ENCODE measurements around the gene SKI. TPM values are rescaled to one million over a fixed set of nuclear protein-coding genes. Genes with fewer than 3 reads are reported as not detected.

Gene SKI
- 37.5 TPM for polyA plus RNA-seq (2013, experiment 1 of 2)
- 41.3 TPM for polyA plus RNA-seq (2013, experiment 2 of 2)

- Histone ChIP-seq H2BK5ac (ENCODE audit: low read length) (peak within 1 kb of the TSS; percentile 95), H3K23ac (ENCODE audit: low read depth, low read length, poor library complexity) (peak within 1 kb of the TSS; percentile 99), H3K4me1 (ENCODE audit: control insufficient read depth in 2 of 2, insufficient read depth in 1 of 2, low read depth in 1 of 2, low read length in 2 of 2) (peaks cover 28 to 31% of the 10 kb centered on the region in 2 donors), H2AFZ (ENCODE audit: low read length) (peak within 1 kb of the TSS; percentile 95), H4K8ac (ENCODE audit: low read depth, low read length) (no peak within 1 kb of the TSS), H3K4me2 (ENCODE audit: insufficient read depth, low read length, poor library complexity, severe bottlenecking) (peak within 1 kb of the TSS; percentile 100), H3K79me1 (ENCODE audit: low read depth, low read length) (peaks cover 24% of the 10 kb centered on the region), H2BK120ac (ENCODE audit: low read depth, low read length) (peak within 1 kb of the TSS; percentile 54), H3K27me3 (ENCODE audit: control insufficient read depth in 3 of 3, insufficient read depth in 3 of 3, low read depth in 1 of 3, low read length in 3 of 3) (peaks cover 0 to 8% (median 0%) of the 10 kb centered on the region in 3 experiments), H3K14ac (ENCODE audit: low read length) (peak within 1 kb of the TSS; percentile 100), H3K9me3 (replicated peaks in 1 of 2; ENCODE audit: control insufficient read depth in 2 of 2, insufficient read depth in 1 of 2, low read depth in 1 of 2, low read length in 2 of 2) (no peaks in the 10 kb centered on the region), H3K18ac (ENCODE audit: low read length) (peak within 1 kb of the TSS; percentile 100), H2BK12ac (ENCODE audit: low read length) (peak within 1 kb of the TSS; percentile 94), H3K4me3 (ENCODE audit: low read length in 2 of 2) (peak within 1 kb of the TSS; percentile 87 to 96), H2BK15ac (ENCODE audit: low read length) (peak within 1 kb of the TSS; percentile 97), H3K27ac (replicated peaks; ENCODE audit: low read length) (peak within 1 kb of the TSS; percentile 92), H3K36me3 (replicated peaks in 1 of 2; ENCODE audit: control insufficient read depth in 2 of 2, insufficient read depth in 2 of 2, low read length in 2 of 2) (peaks cover 0 to 22% of the 10 kb centered on the region in 2 donors), H4K91ac (ENCODE audit: low read depth, low read length, poor library complexity) (peak within 1 kb of the TSS; percentile 95), H2AK5ac (ENCODE audit: low read depth, low read length) (peak within 1 kb of the TSS; percentile 99), H3K9ac (ENCODE audit: low read depth, low read length, poor library complexity) (peak within 1 kb of the TSS; percentile 100), H3K4ac (ENCODE audit: low read length) (peak within 1 kb of the TSS; percentile 95)
- whole genome bisulfite sequencing, 2 donors (ENCODE audit: extremely low coverage in 2 of 2, insufficient read length in 2 of 2, insufficient replicate concordance in 1 of 2), result no CpG with 5 or more reads among the region's 100 CpGs
- no peak for DNase-seq (ENCODE audit: low spot score)
These were observed at the start of gene SKI for GRCh38 chr1:2228157-2228594. SKI (plus strand) TSS chr1:2228319; CDS start chr1:2228767, 448 bp downstream.

- Histone ChIP-seq H3K27me3 (ENCODE audit: control insufficient read depth in 3 of 3, insufficient read depth in 3 of 3, low read depth in 1 of 3, low read length in 3 of 3) (peaks cover 0 to 4% (median 0%) of the 10 kb centered on the region in 3 experiments), H2AFZ (ENCODE audit: low read length) (no peak overlapping the region), H3K23ac (ENCODE audit: low read depth, low read length, poor library complexity) (no peak overlapping the region), H4K91ac (ENCODE audit: low read depth, low read length, poor library complexity) (no peak overlapping the region), H3K4me2 (ENCODE audit: insufficient read depth, low read length, poor library complexity, severe bottlenecking) (no peak overlapping the region), H3K79me1 (ENCODE audit: low read depth, low read length) (peaks cover 15% of the 10 kb centered on the region), H2BK5ac (ENCODE audit: low read length) (no peak overlapping the region), H2AK5ac (ENCODE audit: low read depth, low read length) (no peak overlapping the region), H3K9me3 (replicated peaks in 1 of 2; ENCODE audit: control insufficient read depth in 2 of 2, insufficient read depth in 1 of 2, low read depth in 1 of 2, low read length in 2 of 2) (peaks cover 0 to 2% of the 10 kb centered on the region in 2 donors), H4K8ac (ENCODE audit: low read depth, low read length) (no peak overlapping the region), H2BK15ac (ENCODE audit: low read length) (no peak overlapping the region), H3K4ac (ENCODE audit: low read length) (no peak overlapping the region), H3K36me3 (replicated peaks in 1 of 2; ENCODE audit: control insufficient read depth in 2 of 2, insufficient read depth in 2 of 2, low read length in 2 of 2) (peaks cover 0 to 31% of the 10 kb centered on the region in 2 donors), H2BK12ac (ENCODE audit: low read length) (no peak overlapping the region), H3K18ac (ENCODE audit: low read length) (no peak overlapping the region), H3K4me1 (ENCODE audit: control insufficient read depth in 2 of 2, insufficient read depth in 1 of 2, low read depth in 1 of 2, low read length in 2 of 2) (no peaks in the 10 kb centered on the region), H3K4me3 (ENCODE audit: low read length in 2 of 2) (no peak overlapping the region), H3K14ac (ENCODE audit: low read length) (no peak overlapping the region), H3K9ac (ENCODE audit: low read depth, low read length, poor library complexity) (no peak overlapping the region), H3K27ac (replicated peaks; ENCODE audit: low read length) (no peak overlapping the region), H2BK120ac (ENCODE audit: low read depth, low read length) (no peak overlapping the region)
- no CpG with 5 or more reads among the region's 16 CpGs for WGBS, 2 donors (ENCODE audit: extremely low coverage in 2 of 2, insufficient read length in 2 of 2, insufficient replicate concordance in 1 of 2)
- no peak for DNase-seq (ENCODE audit: low spot score)
These were observed 49.2 kb upstream of the SKI start for GRCh38 chr1:2178875-2179274.

GRCh38 chr1:2179283-2180013, 48.7 kb upstream of the SKI start:
- Histone ChIP-seq H3K18ac (ENCODE audit: low read length) (no peak overlapping the region), H3K27ac (replicated peaks; ENCODE audit: low read length) (no peak overlapping the region)

More at GRCh38 chr1:2179283-2180013, 48.7 kb upstream of the SKI start:
- no peak overlapping the region for H3K4me3 ChIP-seq (ENCODE audit: low read length in 2 of 2)
- DNase-seq (ENCODE audit: low spot score), result no peak
- H3K4me1 ChIP-seq (ENCODE audit: control insufficient read depth in 2 of 2, insufficient read depth in 1 of 2, low read depth in 1 of 2, low read length in 2 of 2), result no peaks in the 10 kb centered on the region
- H3K23ac ChIP-seq (ENCODE audit: low read depth, low read length, poor library complexity), result no peak overlapping the region
- H3K4ac ChIP-seq (ENCODE audit: low read length), result no peak overlapping the region
- H2BK5ac ChIP-seq (ENCODE audit: low read length), result no peak overlapping the region
- no peak overlapping the region for H2AFZ ChIP-seq (ENCODE audit: low read length)
- WGBS, 2 donors (ENCODE audit: extremely low coverage in 2 of 2, insufficient read length in 2 of 2, insufficient replicate concordance in 1 of 2), result no CpG with 5 or more reads among the region's 28 CpGs
- no peak overlapping the region for H4K8ac ChIP-seq (ENCODE audit: low read depth, low read length)
- no peak overlapping the region for H2BK15ac ChIP-seq (ENCODE audit: low read length)
- H3K4me2 ChIP-seq (ENCODE audit: insufficient read depth, low read length, poor library complexity, severe bottlenecking), result no peak overlapping the region
- H2AK5ac ChIP-seq (ENCODE audit: low read depth, low read length), result no peak overlapping the region
- peaks cover 15% of the 10 kb centered on the region for H3K79me1 ChIP-seq (ENCODE audit: low read depth, low read length)
- H3K9ac ChIP-seq (ENCODE audit: low read depth, low read length, poor library complexity), result no peak overlapping the region
- H3K36me3 ChIP-seq (replicated peaks in 1 of 2; ENCODE audit: control insufficient read depth in 2 of 2, insufficient read depth in 2 of 2, low read length in 2 of 2), result peaks cover 0 to 30% of the 10 kb centered on the region in 2 donors
- no peak overlapping the region for H2BK120ac ChIP-seq (ENCODE audit: low read depth, low read length)
- H3K9me3 ChIP-seq (replicated peaks in 1 of 2; ENCODE audit: control insufficient read depth in 2 of 2, insufficient read depth in 1 of 2, low read depth in 1 of 2, low read length in 2 of 2), result peaks cover 0 to 2% of the 10 kb centered on the region in 2 donors
- H4K91ac ChIP-seq (ENCODE audit: low read depth, low read length, poor library complexity), result no peak overlapping the region
- no peak overlapping the region for H2BK12ac ChIP-seq (ENCODE audit: low read length)
- no peak overlapping the region for H3K14ac ChIP-seq (ENCODE audit: low read length)
- H3K27me3 ChIP-seq (ENCODE audit: control insufficient read depth in 3 of 3, insufficient read depth in 3 of 3, low read depth in 1 of 3, low read length in 3 of 3), result peaks cover 0 to 4% (median 0%) of the 10 kb centered on the region in 3 experiments

Measured in neuronal stem cell (in vitro differentiated cells).